Measurements from ENCODE around the gene TTC9. TPM values are rescaled to one million over a fixed set of nuclear protein-coding genes. Genes with fewer than 3 reads are reported as not detected.

TTC9 gene
- total RNA-seq = 1 to 10 TPM; 6.4 to 8.3 TPM

GRCh38 chr14:70641548-70642302 lies at the start of gene TTC9:
TSS of gene TTC9 (plus strand) at chr14:70641916. CDS start at chr14:70642130, 214 bp downstream.
- Mint-ChIP-seq H3K27me3 (no peaks in the 10 kb centered on the region), H3K9me3 (ENCODE audit: low read depth) (no peaks in the 10 kb centered on the region), H3K36me3 (ENCODE audit: low read depth) (peaks cover 3% of the 10 kb centered on the region), H3K27ac (peak within 1 kb of the TSS; percentile 90), H3K4me3 (peak within 1 kb of the TSS; percentile 87), H3K4me1 (peaks cover 41% of the 10 kb centered on the region)
- ATAC-seq = peak; percentile 13
- peak; percentile 60 for DNase-seq
- intact Hi-C loops (cut with DNase I, micrococcal nuclease) = loop anchor here (1.0 to 5.0 kb wide), 8 partner anchors 14 to 1489 kb away; partner anchors contain the start of genes DCAF5 (in 1 of the 2), MAP3K9 (in 1 of the 2), MED6 (in 1 of the 2) and SRSF5 (in 1 of the 2)
- POLR2A ChIA-PET = interaction anchor here (1.0 to 2.0 kb wide), 2 partner anchors 12 to 15 kb away, joined by 4 to 7 read pairs; no protein-coding TSS in a partner anchor
- CTCF ChIA-PET = interaction anchor here (0.6 to 2.1 kb wide), 3 partner anchors 21 to 473 kb away, joined by 3 to 6 read pairs (median 6); no protein-coding TSS in a partner anchor

DNA sequence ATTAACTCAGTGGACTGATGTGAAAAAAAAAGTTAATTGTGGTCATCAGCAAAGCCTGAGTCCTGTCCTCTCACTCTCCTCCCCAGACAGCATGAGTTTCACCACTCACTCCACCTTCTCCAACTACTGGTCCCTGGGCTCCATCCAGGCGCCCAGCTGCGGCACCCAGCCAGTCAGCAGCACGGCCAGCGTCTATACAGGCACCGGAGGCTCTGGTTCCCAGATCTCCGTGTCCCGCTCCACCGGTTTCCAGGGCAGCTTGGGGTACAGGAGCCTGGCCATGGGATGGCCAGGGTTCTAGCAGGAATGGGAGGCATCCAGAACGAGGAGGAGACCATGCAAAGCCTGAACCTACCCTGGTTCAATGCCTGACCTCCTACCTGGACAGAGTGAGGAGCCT lies 47.3 kb upstream of the TTC9 start:
- Mint-ChIP-seq H3K36me3 (ENCODE audit: low read depth) (peaks cover 37% of the 10 kb centered on the region), H3K4me1 (peaks cover 16% of the 10 kb centered on the region), H3K9me3 (ENCODE audit: low read depth) (no peaks in the 10 kb centered on the region), H3K27me3 (no peaks in the 10 kb centered on the region), H3K27ac (no peak overlapping the region), H3K4me3 (no peak overlapping the region)
- ChIA-PET POLR2A (interaction anchor here (0.6 to 1.2 kb wide), 2 partner anchors 191 to 215 kb away, joined by 3 read pairs; no protein-coding TSS in a partner anchor), CTCF (interaction anchor here (0.7 to 1.4 kb wide), 2 partner anchors 48 to 224 kb away, joined by 3 to 5 read pairs; no protein-coding TSS in a partner anchor)
- ATAC-seq (no peak), DNase-seq (no peak)
- intact Hi-C loops (cut with DNase I, micrococcal nuclease) = no loop called here

DNA sequence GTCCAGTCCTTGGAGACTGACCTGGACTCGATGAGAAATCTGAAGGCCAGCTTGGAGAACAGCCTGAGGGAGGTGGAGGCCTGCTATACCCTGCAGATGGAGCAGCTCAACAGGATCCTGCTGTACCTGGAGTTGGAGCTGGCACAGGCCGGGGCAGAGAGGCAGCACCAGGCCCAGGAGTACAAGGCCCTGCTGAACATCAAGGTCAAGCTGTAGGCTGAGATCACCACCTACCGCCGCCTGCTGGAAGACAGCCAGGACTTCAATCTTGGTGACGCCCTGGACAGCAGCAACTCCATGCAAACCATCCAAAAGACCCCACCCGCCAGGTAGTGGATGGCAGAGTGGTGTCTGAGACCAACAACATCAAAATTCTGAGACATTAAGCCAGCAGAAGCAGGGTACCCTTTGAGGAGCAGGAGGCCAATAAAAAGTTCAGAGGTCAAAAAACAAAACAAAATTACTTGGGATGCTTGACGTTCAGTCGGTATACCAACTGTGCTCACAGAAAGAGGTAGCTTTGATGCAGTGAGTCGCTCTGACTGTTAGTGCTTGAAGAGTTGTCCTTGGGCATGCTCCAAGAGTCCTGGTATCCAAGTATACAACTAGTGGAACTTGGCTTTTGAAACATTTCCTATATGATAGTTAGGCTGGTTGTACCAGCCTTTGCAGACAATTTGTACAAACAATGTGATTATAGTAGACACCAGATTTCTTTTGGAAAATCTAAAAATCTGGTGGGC lies 46.1 kb upstream of the TTC9 start:
- no peak for DNase-seq
- intact Hi-C loops (cut with DNase I, micrococcal nuclease) = no loop called here
- POLR2A ChIA-PET = interaction anchor here (1.1 kb wide), 1 partner anchor 9 kb away, joined by 3 read pairs; no protein-coding TSS in a partner anchor
- no peak for ATAC-seq
- CTCF ChIA-PET = no interaction called here
- H3K27me3 Mint-ChIP-seq = no peaks in the 10 kb centered on the region
- no peak overlapping the region for H3K27ac Mint-ChIP-seq
- peaks cover 32% of the 10 kb centered on the region for H3K36me3 Mint-ChIP-seq (ENCODE audit: low read depth)
- no peaks in the 10 kb centered on the region for H3K9me3 Mint-ChIP-seq (ENCODE audit: low read depth)
- peaks cover 23% of the 10 kb centered on the region for H3K4me1 Mint-ChIP-seq
- no peak overlapping the region for H3K4me3 Mint-ChIP-seq

DNA sequence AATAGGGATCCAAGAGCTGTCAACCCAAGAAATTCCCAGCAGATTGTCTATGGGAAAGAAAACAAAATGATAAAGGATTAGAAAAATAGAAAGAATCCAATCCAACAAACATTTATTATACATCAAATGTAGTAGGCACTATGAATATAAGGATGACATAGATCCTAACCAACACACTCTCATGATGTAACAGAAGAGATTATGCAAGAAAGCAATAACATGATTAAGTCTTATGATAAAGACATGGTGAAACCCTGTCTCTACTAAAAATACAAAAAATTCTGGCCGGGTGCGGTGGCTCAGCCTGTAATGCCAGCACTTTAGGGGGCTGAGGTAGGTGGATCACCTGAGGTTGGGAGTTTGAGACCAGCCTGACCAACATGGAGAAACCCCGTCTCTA lies 44.0 kb upstream of the TTC9 start:
- ChIA-PET CTCF (no interaction called here), POLR2A (no interaction called here)
- H3K4me3 Mint-ChIP-seq = no peak overlapping the region
- H3K27ac Mint-ChIP-seq = no peak overlapping the region
- H3K9me3 Mint-ChIP-seq (ENCODE audit: low read depth) = no peaks in the 10 kb centered on the region
- intact Hi-C loops (cut with DNase I, micrococcal nuclease) = no loop called here
- no peak for ATAC-seq
- H3K36me3 Mint-ChIP-seq (ENCODE audit: low read depth) = peaks cover 20% of the 10 kb centered on the region
- no peak for DNase-seq
- H3K4me1 Mint-ChIP-seq = peaks cover 23% of the 10 kb centered on the region
- peaks cover 2% of the 10 kb centered on the region for H3K27me3 Mint-ChIP-seq

GRCh38 chr14:70599345-70599744 lies 42.4 kb upstream of the TTC9 start:
- no peak for DNase-seq
- no peaks in the 10 kb centered on the region for H3K9me3 Mint-ChIP-seq (ENCODE audit: low read depth)
- H3K27me3 Mint-ChIP-seq = peaks cover 3% of the 10 kb centered on the region
- peaks cover 14% of the 10 kb centered on the region for H3K36me3 Mint-ChIP-seq (ENCODE audit: low read depth)
- peaks cover 23% of the 10 kb centered on the region for H3K4me1 Mint-ChIP-seq
- ChIA-PET POLR2A (no interaction called here), CTCF (interaction anchor here (1.4 kb wide), 1 partner anchor 14 kb away, joined by 3 read pairs; no protein-coding TSS in a partner anchor)
- ATAC-seq = no peak
- peak overlapping the region; percentile 100 for H3K4me3 Mint-ChIP-seq
- intact Hi-C loops (cut with DNase I, micrococcal nuclease) = no loop called here
- H3K27ac Mint-ChIP-seq = peak overlapping the region; percentile 96

DNA sequence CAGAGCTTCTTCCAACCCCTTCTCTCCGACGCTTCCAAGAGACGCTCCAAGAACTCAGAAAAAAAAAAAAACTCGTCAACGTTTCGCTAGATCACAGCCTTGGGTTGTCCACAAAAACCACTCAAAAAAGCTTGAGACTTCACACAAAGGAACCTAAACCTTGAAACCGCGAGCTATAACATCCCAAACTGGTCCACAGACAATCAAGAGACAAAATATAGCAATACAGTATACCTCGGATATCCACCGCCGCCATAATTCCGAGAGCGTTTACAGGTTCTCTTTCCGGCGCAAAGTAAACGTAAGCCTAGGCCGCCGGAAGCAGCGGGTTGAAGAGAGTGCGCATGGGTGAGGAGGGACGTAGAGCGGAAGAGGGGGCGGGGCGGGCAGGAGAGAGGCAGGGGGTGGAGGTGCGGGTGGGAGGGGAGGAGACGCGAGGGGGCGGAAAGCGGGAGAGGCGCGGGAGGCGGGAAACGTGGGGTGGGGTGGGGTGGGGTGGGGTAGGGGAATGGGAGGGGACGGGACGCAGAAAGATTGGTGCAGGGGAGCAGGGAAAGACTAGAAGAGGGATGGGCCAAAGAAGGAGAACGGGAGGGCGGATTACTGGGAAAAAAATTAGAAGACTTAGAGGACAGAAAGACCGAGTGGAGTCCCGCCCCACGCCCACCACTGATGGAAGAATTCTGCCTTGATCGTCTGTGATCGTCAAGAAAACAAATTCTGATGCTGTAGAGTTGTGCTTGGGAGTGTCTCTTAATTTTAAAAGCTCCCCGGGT lies 41.1 kb upstream of the TTC9 start, which contains the start of gene MED6:
Gene MED6 (minus strand): TSS at position 274 of the 776 bp plus-strand sequence. CDS start 18 bp downstream, at position 256.
- peaks cover 23% of the 10 kb centered on the region for H3K4me1 Mint-ChIP-seq
- intact Hi-C loops (cut with DNase I, micrococcal nuclease) = loop anchor here (1.0 to 5.0 kb wide), 9 partner anchors 41 to 1202 kb away; partner anchors contain the start of genes COX16 (in 1 of the 2), ERH (in 1 of the 2), MAP3K9 (in 1 of the 2) and PCNX1 (in 1 of the 2)
- DNase-seq (peak; percentile 95), ATAC-seq (peak; percentile 100)
- H3K36me3 Mint-ChIP-seq (ENCODE audit: low read depth) = peaks cover 7% of the 10 kb centered on the region
- POLR2A ChIA-PET = interaction anchor here (0.7 kb wide), 1 partner anchor 90 kb away, joined by 3 read pairs; no protein-coding TSS in a partner anchor
- peaks cover 4% of the 10 kb centered on the region for H3K27me3 Mint-ChIP-seq
- CTCF ChIA-PET = interaction anchor here (0.6 to 1.7 kb wide), 10 partner anchors 9 to 546 kb away, joined by 3 to 7 read pairs (median 3); no protein-coding TSS in a partner anchor
- no peaks in the 10 kb centered on the region for H3K9me3 Mint-ChIP-seq (ENCODE audit: low read depth)
- H3K4me3 Mint-ChIP-seq = peak within 1 kb of the TSS; percentile 100
- H3K27ac Mint-ChIP-seq = peak within 1 kb of the TSS; percentile 96

- peaks cover 23% of the 10 kb centered on the region for H3K4me1 Mint-ChIP-seq
- peak overlapping the region; percentile 84 for H3K27ac Mint-ChIP-seq
- H3K9me3 Mint-ChIP-seq (ENCODE audit: low read depth) = no peaks in the 10 kb centered on the region
- peak overlapping the region; percentile 100 for H3K4me3 Mint-ChIP-seq
- H3K36me3 Mint-ChIP-seq (ENCODE audit: low read depth) = peaks cover 6% of the 10 kb centered on the region
- ATAC-seq = no peak
- peaks cover 7% of the 10 kb centered on the region for H3K27me3 Mint-ChIP-seq
- ChIA-PET POLR2A (no interaction called here), CTCF (interaction anchor here (0.6 to 1.7 kb wide), 6 partner anchors 8 to 387 kb away, joined by 3 to 7 read pairs (median 4); no protein-coding TSS in a partner anchor)
- intact Hi-C loops (cut with DNase I, micrococcal nuclease) = loop anchor here (2.0 to 5.0 kb wide), 3 partner anchors 54 to 1202 kb away; partner anchors contain the start of genes ERH (in 1 of the 2) and SLC39A9 (in 1 of the 2)
- no peak for DNase-seq
Observed at GRCh38 chr14:70601162-70601561, 40.6 kb upstream of the TTC9 start.

DNA sequence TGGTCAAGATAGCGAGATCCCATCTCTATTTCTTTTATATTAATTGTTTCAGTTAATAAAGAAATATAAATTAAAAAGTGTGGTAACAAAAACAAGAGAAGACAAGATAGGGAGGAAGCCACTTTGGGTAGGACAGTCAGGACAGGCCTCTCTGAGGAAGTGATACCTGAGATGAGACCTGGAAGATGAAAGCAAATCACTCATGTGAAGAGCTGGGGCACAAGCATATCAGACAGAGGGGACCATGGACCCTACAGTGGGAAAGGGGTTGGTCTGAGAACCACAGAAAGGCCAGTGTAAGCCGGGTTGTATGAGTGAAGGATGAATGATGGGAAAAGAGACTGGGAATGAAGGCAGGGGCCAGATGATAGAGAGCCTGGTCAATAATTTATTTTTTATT lies 39.5 kb upstream of the TTC9 start:
- Mint-ChIP-seq H3K36me3 (ENCODE audit: low read depth) (peaks cover 5% of the 10 kb centered on the region), H3K27ac (no peak overlapping the region), H3K4me1 (peaks cover 23% of the 10 kb centered on the region), H3K9me3 (ENCODE audit: low read depth) (no peaks in the 10 kb centered on the region), H3K4me3 (no peak overlapping the region), H3K27me3 (peaks cover 13% of the 10 kb centered on the region)
- ATAC-seq = no peak
- POLR2A ChIA-PET = interaction anchor here (1.3 kb wide), 1 partner anchor 9 kb away, joined by 3 read pairs; no protein-coding TSS in a partner anchor
- CTCF ChIA-PET = interaction anchor here (0.6 to 1.5 kb wide), 3 partner anchors 21 to 111 kb away, joined by 3 to 4 read pairs (median 3); no protein-coding TSS in a partner anchor
- intact Hi-C loops (cut with DNase I, micrococcal nuclease) = loop anchor here in 1 of 2 experiments (5.0 kb wide), 1 partner anchor 215 kb away; no protein-coding TSS in a partner anchor
- DNase-seq = no peak

GRCh38 chr14:70611216-70611615 lies 30.5 kb upstream of the TTC9 start:
- H3K4me3 Mint-ChIP-seq = no peak overlapping the region
- no peaks in the 10 kb centered on the region for H3K9me3 Mint-ChIP-seq (ENCODE audit: low read depth)
- no peaks in the 10 kb centered on the region for H3K4me1 Mint-ChIP-seq
- intact Hi-C loops (cut with DNase I, micrococcal nuclease) = no loop called here
- no peaks in the 10 kb centered on the region for H3K36me3 Mint-ChIP-seq (ENCODE audit: low read depth)
- ChIA-PET CTCF (interaction anchor here (1.5 to 1.7 kb wide), 2 partner anchors 12 to 102 kb away, joined by 4 to 6 read pairs; no protein-coding TSS in a partner anchor), POLR2A (no interaction called here)
- no peak for DNase-seq
- H3K27me3 Mint-ChIP-seq = peaks cover 6% of the 10 kb centered on the region
- no peak overlapping the region for H3K27ac Mint-ChIP-seq
- ATAC-seq = no peak

GRCh38 chr14:70616646-70617045 lies 25.1 kb upstream of the TTC9 start:
- CTCF ChIA-PET = interaction anchor here (1.2 to 1.6 kb wide), 2 partner anchors 97 to 201 kb away, joined by 3 to 5 read pairs; no protein-coding TSS in a partner anchor

More at GRCh38 chr14:70616646-70617045, 25.1 kb upstream of the TTC9 start:
- DNase-seq (no peak), ATAC-seq (no peak)
- no peaks in the 10 kb centered on the region for H3K9me3 Mint-ChIP-seq (ENCODE audit: low read depth)
- H3K27ac Mint-ChIP-seq = no peak overlapping the region
- intact Hi-C loops (cut with DNase I, micrococcal nuclease) = no loop called here
- no peaks in the 10 kb centered on the region for H3K36me3 Mint-ChIP-seq (ENCODE audit: low read depth)
- H3K4me1 Mint-ChIP-seq = no peaks in the 10 kb centered on the region
- POLR2A ChIA-PET = no interaction called here
- H3K4me3 Mint-ChIP-seq = no peak overlapping the region
- no peaks in the 10 kb centered on the region for H3K27me3 Mint-ChIP-seq

All from activated CD4-positive, alpha-beta T cell treated with anti-CD3 and anti-CD28 coated beads for 36 hours (primary cell).